Measurements from ENCODE around the gene SPCS2.
"Not testable (repeated sequence)": the region's sequence is repeated elsewhere in the genome, so short reads cannot be mapped to it uniquely, and the experiment has no call there.

Gene SPCS2

GRCh38 chr11:74950374-74950969 lies 1.4 kb downstream of the SPCS2 start:
- DNase-seq (ENCODE audit: low read depth): no peak

GRCh38 chr11:74951226-74951625 lies 2.2 kb downstream of the SPCS2 start:
- no peak for DNase-seq (ENCODE audit: low read depth)

- DNase-seq (ENCODE audit: low read depth): no peak
Measured at GRCh38 chr11:74952752-74953151, 3.7 kb downstream of the SPCS2 start.

GRCh38 chr11:74953451-74953850 lies 4.4 kb downstream of the SPCS2 start:
- DNase-seq (ENCODE audit: low read depth): no peak

- DNase-seq (ENCODE audit: low read depth): no peak
Measured at GRCh38 chr11:74954199-74954598, 5.1 kb downstream of the SPCS2 start.

GRCh38 chr11:74956397-74957015 lies 7.4 kb downstream of the SPCS2 start:
- DNase-seq (ENCODE audit: low read depth): no peak

- no peak for DNase-seq (ENCODE audit: low read depth)
Measured at GRCh38 chr11:74957937-74958629, 9.0 kb downstream of the SPCS2 start.

- not testable (repeated sequence) for DNase-seq (ENCODE audit: low read depth)
Measured at GRCh38 chr11:74960128-74960527, 11.1 kb downstream of the SPCS2 start.

- no peak for DNase-seq (ENCODE audit: low read depth)
Measured at GRCh38 chr11:74966651-74967050, 17.6 kb downstream of the SPCS2 start.

- DNase-seq (ENCODE audit: low read depth): no peak
Measured at GRCh38 chr11:74970852-74971395, 21.9 kb downstream of the SPCS2 start.

- no peak for DNase-seq (ENCODE audit: low read depth)
Measured at GRCh38 chr11:74971424-74971823, 22.4 kb downstream of the SPCS2 start.

GRCh38 chr11:74978041-74978440 lies 29.0 kb downstream of the SPCS2 start:
- DNase-seq (ENCODE audit: low read depth): no peak

GRCh38 chr11:74980634-74981033 lies 31.6 kb downstream of the SPCS2 start:
- no peak for DNase-seq (ENCODE audit: low read depth)

GRCh38 chr11:74981888-74982287 lies 32.8 kb downstream of the SPCS2 start:
- no peak for DNase-seq (ENCODE audit: low read depth)

GRCh38 chr11:74984070-74984469 lies 35.0 kb downstream of the SPCS2 start:
- DNase-seq (ENCODE audit: low read depth): no peak

GRCh38 chr11:74984730-74985129 lies 35.7 kb downstream of the SPCS2 start:
- DNase-seq (ENCODE audit: low read depth): no peak

- DNase-seq (ENCODE audit: low read depth): peak; percentile 80
Measured at GRCh38 chr11:74988541-74989259, 39.6 kb downstream of the SPCS2 start, which contains the start of gene NEU3. NEU3 (plus strand) TSS chr11:74988933; CDS start chr11:74989061, 128 bp downstream.

GRCh38 chr11:74989260-74989638 lies 40.2 kb downstream of the SPCS2 start:
- no peak for DNase-seq (ENCODE audit: low read depth)

GRCh38 chr11:74990150-74990549 lies 41.1 kb downstream of the SPCS2 start:
- not testable (repeated sequence) for DNase-seq (ENCODE audit: low read depth)

- no peak for DNase-seq (ENCODE audit: low read depth)
Measured at GRCh38 chr11:74990941-74991340, 41.9 kb downstream of the SPCS2 start.

- no peak for DNase-seq (ENCODE audit: low read depth)
Measured at GRCh38 chr11:74992852-74993251, 43.8 kb downstream of the SPCS2 start.

- DNase-seq (ENCODE audit: low read depth): no peak
Measured at GRCh38 chr11:75000975-75001354, 51.9 kb downstream of the SPCS2 start.
